ENCODE results near the gene ME2. TPM values are rescaled to one million over a fixed set of nuclear protein-coding genes. Genes with fewer than 3 reads are reported as not detected.

Gene ME2
- total and polyA plus RNA-seq, 2 of the 8 experiments (the other 6 are each of a cell fraction or from before 2014, with no cell fraction given): 54.7 to 66.9 TPM

- no peak for TF ChIP-seq TAF7 (optimal IDR thresholded peaks at IDR 0.05; ENCODE audit: borderline replicate concordance, low read depth, low read length)
- TF ChIP-seq CBX8 (IDR thresholded peaks at IDR 0.05; ENCODE audit: borderline replicate concordance, low read depth, low read length): no peak
- no peak for TF ChIP-seq GABPA (IDR thresholded peaks at IDR 0.05; ENCODE audit: borderline replicate concordance, insufficient read depth, low read length)
These were observed 17.3 kb upstream of the ME2 start (continued) for GRCh38 chr18:50861617-50862016.

Measured in H1 (cell line).